CD4-positive, alpha-beta memory T cell (primary cell): Measurements from ENCODE around the gene FGL2. TPM values are rescaled to one million over a fixed set of nuclear protein-coding genes. Genes with fewer than 3 reads are reported as not detected.

Experiments
- CTCF ChIA-PET: fragments of 350-600 bp; sonication (Branson Sonifier 250); formaldehyde crosslinking; loops from one replicate; lab custom pipeline; 2021; ENCODE audit warnings: inconsistent platforms; ENCODE audit not compliant: partially characterized antibody; lab: Charles Lee
- POLR2A ChIA-PET: fragments of 350-600 bp; sonication (Branson Sonifier 250); formaldehyde crosslinking; loops from one replicate; lab custom pipeline; 2021; ENCODE audit not compliant: partially characterized antibody; lab: Charles Lee
- DNase-seq, 5 donors: peaks; one replicate each; pipeline versions ENCODE4 v3.0.0 to v3.0.0-alpha.2; 2020 to 2022; ENCODE audit warnings: mixed read lengths in 1 of 5
- H3K27ac ChIP-seq: one replicate; pipeline ENCODE4 v1.7.0; 2013; ENCODE audit warnings: low read depth, low read length
- H3K27me3 ChIP-seq: 2 replicates; pipeline ENCODE4 v1.7.0; 2013; ENCODE audit warnings: mild to moderate bottlenecking, low read length, moderate library complexity; ENCODE audit not compliant: insufficient read depth
- H3K36me3 ChIP-seq: 2 replicates; pipeline ENCODE4 v1.7.0; 2013; ENCODE audit warnings: mild to moderate bottlenecking, low read length, moderate library complexity; ENCODE audit not compliant: insufficient read depth
- H3K4me1 ChIP-seq: 2 replicates; pipeline ENCODE4 v1.7.0; 2013; ENCODE audit warnings: mild to moderate bottlenecking, low read length, moderate library complexity; ENCODE audit not compliant: insufficient read depth
- H3K4me3 ChIP-seq, 2 donors: one replicate each; pipeline ENCODE4 v1.7.0; 2013; ENCODE audit warnings: low read length in 2 of 2, mild to moderate bottlenecking in 1 of 2
- H3K9me3 ChIP-seq, 2 donors: one replicate each; pipeline ENCODE4 v1.7.0; 2013; ENCODE audit warnings: low read length in 2 of 2, control low read depth in 1 of 2; ENCODE audit not compliant: control insufficient read depth in 1 of 2
- H3K27ac Mint-ChIP-seq, 7 donors: one replicate each; pipeline ENCODE4 v1.8.0; 2020 to 2021; ENCODE audit warnings: mixed read lengths in 7 of 7, mild to moderate bottlenecking in 6 of 7, inconsistent platforms in 3 of 7, moderate library complexity in 3 of 7
- H3K27me3 Mint-ChIP-seq, 2 donors: one replicate each; pipeline ENCODE4 v1.8.0; 2020 to 2021; ENCODE audit warnings: mixed read lengths in 2 of 2
- H3K36me3 Mint-ChIP-seq, 2 donors: one replicate each; pipeline ENCODE4 v1.8.0; 2020 to 2021; ENCODE audit warnings: mixed read lengths in 2 of 2, inconsistent platforms in 1 of 2, mild to moderate bottlenecking in 1 of 2
- H3K4me1 Mint-ChIP-seq, 4 donors: one replicate each; pipeline ENCODE4 v1.8.0; 2020 to 2021; ENCODE audit warnings: mixed read lengths in 4 of 4, mild to moderate bottlenecking in 1 of 4
- H3K4me3 Mint-ChIP-seq, 8 donors: one replicate each; pipeline ENCODE4 v1.8.0; 2020 to 2021; ENCODE audit warnings: mixed read lengths in 8 of 8, mild to moderate bottlenecking in 7 of 8, moderate library complexity in 6 of 8, inconsistent platforms in 3 of 8
- H3K9me3 Mint-ChIP-seq, 8 donors: one replicate each; pipeline ENCODE4 v1.8.0; 2020 to 2021; ENCODE audit warnings: mixed read lengths in 8 of 8, mild to moderate bottlenecking in 5 of 8, inconsistent platforms in 3 of 8, moderate library complexity in 1 of 8
- intact Hi-C: fragments of 100-400 bp; cut with micrococcal nuclease; formaldehyde crosslinking; loops from one replicate; pipeline ENCODE4 v1.15.1; 2023
- polyA plus RNA-seq, 2 donors: library from polyadenylated mRNA; unstranded; fragments of 300-500 nt; fragmentation: Illumina TruSeq; gene quantifications; one replicate each; pipeline ENCODE4 v1.2.3, GENCODE V29; 2021
- total RNA-seq, 2 experiments: library from RNA; stranded (reverse); gene quantifications; one replicate each; pipeline ENCODE4 v1.2.3, GENCODE V29; 2021

The FGL2 gene
- total RNA-seq (1 to 10 TPM; 2.9 to 4.5 TPM), polyA plus RNA-seq (1 to 10 TPM; 2.5 to 4.6 TPM)

GRCh38 chr7:77199013-77199966 is at the start of gene FGL2:
TSS of gene FGL2 (minus strand) at chr7:77199819. CDS start at chr7:77199793, 26 bp downstream.
- POLR2A ChIA-PET: interaction anchor here (0.9 to 2.1 kb wide), 4 partner anchors 12 to 77 kb away, joined by 3 to 10 read pairs (median 6); partner anchors contain the start of gene CCDC146
- Mint-ChIP-seq H3K9me3 (peaks cover 0 to 1% (median 0%) of the 10 kb centered on the region in 8 donors), H3K4me1 (peaks cover 27 to 42% (median 34%) of the 10 kb centered on the region in 4 donors), H3K27ac (peak within 1 kb of the TSS; percentile 60 to 96 (median 91)), H3K27me3 (no peaks in the 10 kb centered on the region), H3K4me3 (peak within 1 kb of the TSS; percentile 82 to 93 (median 88)), H3K36me3 (peaks cover 0 to 4% of the 10 kb centered on the region in 2 donors)
- Histone ChIP-seq H3K4me1 (peaks cover 52% of the 10 kb centered on the region), H3K36me3 (no peaks in the 10 kb centered on the region), H3K4me3 (peak within 1 kb of the TSS; percentile 51 to 67), H3K27me3 (no peaks in the 10 kb centered on the region), H3K27ac (peak within 1 kb of the TSS; percentile 56), H3K9me3 (no peaks in the 10 kb centered on the region)
- DNase-seq: peak; percentile 37 to 49 (median 43)
- CTCF ChIA-PET: interaction anchor here (0.5 to 3.3 kb wide), 6 partner anchors 9 to 133 kb away, joined by 3 to 26 read pairs (median 4); partner anchors contain the start of gene CCDC146
- intact Hi-C loops: loop anchor here (2.0 to 5.0 kb wide), 4 partner anchors 48 to 218 kb away; partner anchors contain the start of gene GSAP

- no peaks in the 10 kb centered on the region for H3K4me1 ChIP-seq
- intact Hi-C loops: loop anchor here (5.0 kb wide), 2 partner anchors 51 to 104 kb away; partner anchors contain the start of gene FGL2
- POLR2A ChIA-PET: interaction anchor here (1.5 to 2.0 kb wide), 3 partner anchors 84 to 126 kb away, joined by 5 to 10 read pairs (median 6); partner anchors contain the start of gene CCDC146
Observed at GRCh38 chr7:77248154-77248553, 48.5 kb upstream of the FGL2 start.

GRCh38 chr7:77247206-77247850 is 47.7 kb upstream of the FGL2 start:
- H3K9me3 ChIP-seq: no peaks in the 10 kb centered on the region
- Mint-ChIP-seq H3K4me1 (peaks cover 0 to 4% (median under 1%) of the 10 kb centered on the region in 4 donors), H3K36me3 (peaks cover under 1 to 8% of the 10 kb centered on the region in 2 donors), H3K27ac (no peak overlapping the region), H3K27me3 (no peaks in the 10 kb centered on the region), H3K9me3 (no peaks in the 10 kb centered on the region), H3K4me3 (no peak overlapping the region)
- H3K4me1 ChIP-seq: no peaks in the 10 kb centered on the region
- CTCF ChIA-PET: interaction anchor here (0.7 to 3.8 kb wide), 24 partner anchors 8 to 610 kb away, joined by 3 to 26 read pairs (median 6); partner anchors contain the start of genes CCDC146 and FGL2
- no peak overlapping the region for H3K27ac ChIP-seq
- no peaks in the 10 kb centered on the region for H3K36me3 ChIP-seq
- H3K4me3 ChIP-seq: no peak overlapping the region
- H3K27me3 ChIP-seq: no peaks in the 10 kb centered on the region
- DNase-seq: peak; percentile 78 to 85 (median 80)
- POLR2A ChIA-PET: interaction anchor here (1.5 to 2.0 kb wide), 4 partner anchors 47 to 125 kb away, joined by 5 to 10 read pairs (median 8); partner anchors contain the start of genes CCDC146 and FGL2
- intact Hi-C loops: loop anchor here (1.0 to 5.0 kb wide), 5 partner anchors 50 to 1069 kb away; partner anchors contain the start of gene FGL2

More at GRCh38 chr7:77248154-77248553, 48.5 kb upstream of the FGL2 start:
- no peak overlapping the region for H3K27ac Mint-ChIP-seq
- Histone ChIP-seq H3K27ac (no peak overlapping the region), H3K9me3 (no peaks in the 10 kb centered on the region), H3K4me3 (no peak overlapping the region), H3K27me3 (no peaks in the 10 kb centered on the region), H3K36me3 (no peaks in the 10 kb centered on the region)
- no peak overlapping the region for H3K4me3 Mint-ChIP-seq
- peaks cover 0 to 3% of the 10 kb centered on the region in 2 donors for H3K36me3 Mint-ChIP-seq
- no peak for DNase-seq
- no peaks in the 10 kb centered on the region for H3K27me3 Mint-ChIP-seq
- peaks cover 0 to 4% (median 0%) of the 10 kb centered on the region in 4 donors for H3K4me1 Mint-ChIP-seq
- no peaks in the 10 kb centered on the region for H3K9me3 Mint-ChIP-seq
- CTCF ChIA-PET: interaction anchor here (1.0 to 3.8 kb wide), 10 partner anchors 10 to 126 kb away, joined by 3 to 26 read pairs (median 14); partner anchors contain the start of gene CCDC146

- H3K27me3 ChIP-seq: no peaks in the 10 kb centered on the region
- H3K27ac ChIP-seq: no peak overlapping the region
- intact Hi-C loops: loop anchor here (2.0 to 5.0 kb wide), 3 partner anchors 49 to 1067 kb away; partner anchors contain the start of gene FGL2
- Mint-ChIP-seq H3K9me3 (no peaks in the 10 kb centered on the region), H3K4me3 (no peak overlapping the region), H3K4me1 (peaks cover 0 to 4% (median 3%) of the 10 kb centered on the region in 4 donors), H3K36me3 (peaks cover 4 to 19% of the 10 kb centered on the region in 2 donors), H3K27me3 (no peaks in the 10 kb centered on the region), H3K27ac (no peak overlapping the region)
- POLR2A ChIA-PET: interaction anchor here (1.5 to 2.0 kb wide), 3 partner anchors 46 to 124 kb away, joined by 6 to 10 read pairs (median 10); partner anchors contain the start of genes CCDC146 and FGL2
- DNase-seq: no peak
- CTCF ChIA-PET: interaction anchor here (0.9 to 3.8 kb wide), 17 partner anchors 8 to 156 kb away, joined by 3 to 26 read pairs (median 7); partner anchors contain the start of genes CCDC146 and FGL2
- H3K4me3 ChIP-seq: no peak overlapping the region
- no peaks in the 10 kb centered on the region for H3K9me3 ChIP-seq
- H3K36me3 ChIP-seq: no peaks in the 10 kb centered on the region
- no peaks in the 10 kb centered on the region for H3K4me1 ChIP-seq
Observed at GRCh38 chr7:77246026-77246640, 46.5 kb upstream of the FGL2 start.

- POLR2A ChIA-PET: no interaction called here
Observed at GRCh38 chr7:77245015-77245755, 45.6 kb upstream of the FGL2 start.

More at GRCh38 chr7:77245015-77245755, 45.6 kb upstream of the FGL2 start:
- Histone ChIP-seq H3K4me3 (no peak overlapping the region), H3K36me3 (no peaks in the 10 kb centered on the region), H3K9me3 (no peaks in the 10 kb centered on the region), H3K27me3 (no peaks in the 10 kb centered on the region), H3K4me1 (no peaks in the 10 kb centered on the region), H3K27ac (no peak overlapping the region)
- DNase-seq: no peak
- H3K4me3 Mint-ChIP-seq: no peak overlapping the region
- no peak overlapping the region for H3K27ac Mint-ChIP-seq
- peaks cover 1 to 6% (median 3%) of the 10 kb centered on the region in 4 donors for H3K4me1 Mint-ChIP-seq
- no peaks in the 10 kb centered on the region for H3K9me3 Mint-ChIP-seq
- intact Hi-C loops: loop anchor here (5.0 kb wide), 2 partner anchors 48 to 107 kb away; partner anchors contain the start of gene FGL2
- CTCF ChIA-PET: interaction anchor here (3.8 kb wide), 1 partner anchor 87 kb away, joined by 26 read pairs; no protein-coding TSS in a partner anchor
- peaks cover 4 to 15% of the 10 kb centered on the region in 2 donors for H3K36me3 Mint-ChIP-seq
- H3K27me3 Mint-ChIP-seq: no peaks in the 10 kb centered on the region
